ENCODE measurements around the gene FAM81B. TPM values are rescaled to one million over a fixed set of nuclear protein-coding genes. Genes with fewer than 3 reads are reported as not detected.

Gene FAM81B
- total and polyA plus RNA-seq, 8 donors: 0.48 TPM; not detected in 7

GRCh38 chr5:95486191-95486590, 95.0 kb downstream of the FAM81B start:
- H3K4me1 ChIP-seq: no peaks in the 10 kb centered on the region
- H3K27me3 ChIP-seq: no peaks in the 10 kb centered on the region
- peaks cover 46 to 100% (median 99%) of the 10 kb centered on the region in 4 donors for H3K36me3 ChIP-seq
- TF ChIP-seq CTCF (IDR thresholded peaks at IDR 0.05): no peak
- TF ChIP-seq EP300 (IDR thresholded peaks at IDR 0.05): no peak
- TF ChIP-seq POLR2A (IDR thresholded peaks at IDR 0.05): no peak
- no peak for TF ChIP-seq POLR2AphosphoS5 (IDR thresholded peaks at IDR 0.05)
- peaks cover 0 to 23% (median 20%) of the 10 kb centered on the region in 4 donors for H3K9me3 ChIP-seq
- no peak overlapping the region for H3K27ac ChIP-seq
- DNase-seq: no peak
- 93 to 100% (median 95%) methylated on average over 2 of the region's 2 CpGs; no CpG with 5 or more reads in 1 of the 5 donors for WGBS, 5 donors
- H3K4me3 ChIP-seq: no peak overlapping the region
- intact Hi-C loops (cut with DNase I; ENCODE audit: low total_unique reads): no loop called here

DNA sequence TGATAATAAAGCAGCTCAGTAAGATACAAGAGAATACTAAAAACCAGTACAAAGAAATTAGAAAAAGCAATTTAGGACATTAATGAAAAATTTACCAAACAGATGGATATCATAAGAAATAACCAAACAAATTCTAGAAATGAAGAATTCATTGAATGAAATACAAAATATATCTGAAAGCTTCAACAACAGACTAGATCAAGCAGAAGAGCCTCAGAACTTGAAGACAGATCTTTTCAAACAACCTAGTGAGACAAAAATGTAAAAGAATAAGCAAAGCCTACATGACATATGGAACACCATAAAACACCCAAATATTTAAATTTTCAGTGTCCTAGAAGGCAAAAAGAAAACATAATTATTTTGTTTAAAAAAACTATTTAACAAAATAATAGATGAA, 96.7 kb downstream of the FAM81B start:
- H3K36me3 ChIP-seq: peaks cover 46 to 97% (median 95%) of the 10 kb centered on the region in 4 donors
- no peak for TF ChIP-seq POLR2AphosphoS5 (IDR thresholded peaks at IDR 0.05)
- no peak for TF ChIP-seq EP300 (IDR thresholded peaks at IDR 0.05)
- no peak for TF ChIP-seq CTCF (IDR thresholded peaks at IDR 0.05)
- TF ChIP-seq POLR2A (IDR thresholded peaks at IDR 0.05): no peak

More for the DNA sequence above, 96.7 kb downstream of the FAM81B start:
- peaks cover 0 to 23% (median 20%) of the 10 kb centered on the region in 4 donors for H3K9me3 ChIP-seq
- H3K27me3 ChIP-seq: no peaks in the 10 kb centered on the region
- intact Hi-C loops (cut with DNase I; ENCODE audit: low total_unique reads): no loop called here
- no peak overlapping the region for H3K27ac ChIP-seq
- no peak overlapping the region for H3K4me3 ChIP-seq
- H3K4me1 ChIP-seq: no peaks in the 10 kb centered on the region
- DNase-seq: no peak

Other genes starting within 250 kb of the FAM81B start
- 10 to 100 TPM in 4 of 5 donors, 1 to 10 TPM in 1; 1.8 to 47.9 (median 23.7) TPM for gene MCTP1, start 106.3 kb upstream of the FAM81B start, total RNA-seq
- gene MCTP1, start 106.3 kb upstream of the FAM81B start, polyA plus RNA-seq: 1 to 10 TPM; 1.4 to 4.9 (median 4.3) TPM
- 100 to 1,000 TPM in 3 of 5 donors, 10 to 100 TPM in 2; 25.2 to 181 (median 110) TPM for gene SKIC3, start 163.6 kb downstream of the FAM81B start, total RNA-seq
- gene SKIC3, start 163.6 kb downstream of the FAM81B start, polyA plus RNA-seq: 10 to 100 TPM; 12.5 to 14.3 (median 13.7) TPM
- gene ARSK, start 163.7 kb downstream of the FAM81B start, total RNA-seq: 10 to 100 TPM in 2 of 5 donors, 1 to 10 TPM in 2, not detected in 1; 4.3 to 68.3 (median 8.0) TPM
- gene ARSK, start 163.7 kb downstream of the FAM81B start, polyA plus RNA-seq: 1 to 10 TPM; 2.9 to 6.1 (median 3.8) TPM
- gene GPR150, start 228.7 kb downstream of the FAM81B start, total RNA-seq: under 1 TPM in 2 of 5 donors, not detected in 3; 0.18 to 0.89 TPM
- 1 to 10 TPM in 1 of 3 donors, under 1 TPM in 2; 0.44 to 1.0 (median 0.76) TPM for gene GPR150, start 228.7 kb downstream of the FAM81B start, polyA plus RNA-seq